Neural progenitor cell (in vitro differentiated cells): Measurements from ENCODE around the gene ACAA1. TPM values are rescaled to one million over a fixed set of nuclear protein-coding genes. Genes with fewer than 3 reads are reported as not detected.

Experiments
- DNase-seq: peaks from one replicate; pipeline ENCODE4 v3.0.0-alpha.2; 2016; ENCODE audit warnings: low spot score
- H2AFZ ChIP-seq: fragments of 200-600 bp; sonication (generic); replicated peaks from 2 replicates; pipeline ENCODE4 v1.6.1; 2016; ENCODE audit warnings: antibody characterized with exemption
- H3F3A ChIP-seq: fragments of 200-600 bp; sonication (generic); 2 replicates; pipeline ENCODE4 v1.6.1; 2016; ENCODE audit warnings: antibody characterized with exemption, low read depth
- H3K27ac ChIP-seq: fragments of 200-600 bp; sonication (generic); 2 replicates; pipeline ENCODE4 v1.5.1; 2016; ENCODE audit warnings: mild to moderate bottlenecking
- H3K27me3 ChIP-seq: fragments of 200-600 bp; sonication (generic); 2 replicates; pipeline ENCODE4 v1.6.1; 2016; ENCODE audit warnings: mild to moderate bottlenecking, moderate library complexity
- H3K36me3 ChIP-seq: fragments of 200-600 bp; sonication (generic); 2 replicates; pipeline ENCODE4 v1.5.1; 2016
- H3K4me1 ChIP-seq: fragments of 200-600 bp; sonication (generic); 2 replicates; pipeline ENCODE4 v1.6.1; 2016; ENCODE audit warnings: mixed run types
- H3K4me2 ChIP-seq: fragments of 200-600 bp; sonication (generic); 2 replicates; pipeline ENCODE4 v1.6.1; 2016
- H3K4me3 ChIP-seq: fragments of 200-600 bp; sonication (generic); 2 replicates; pipeline ENCODE4 v1.5.1; 2016
- H3K79me2 ChIP-seq: fragments of 200-600 bp; sonication (generic); 2 replicates; pipeline ENCODE4 v1.6.1; 2016; ENCODE audit warnings: low read depth
- H3K9ac ChIP-seq: fragments of 200-600 bp; sonication (generic); 2 replicates; pipeline ENCODE4 v1.6.1; 2016
- H3K9me3 ChIP-seq: fragments of 200-600 bp; sonication (generic); 2 replicates; pipeline ENCODE4 v1.5.1; 2016; ENCODE audit warnings: low read depth
- H4K20me1 ChIP-seq: fragments of 200-600 bp; sonication (generic); 2 replicates; pipeline ENCODE4 v1.6.1; 2016; ENCODE audit warnings: low read depth
- H3K27ac Mint-ChIP-seq: 3 replicates; pipeline ENCODE4 v1.8.0; 2021; ENCODE audit warnings: mixed read lengths
- H3K27me3 Mint-ChIP-seq: 2 replicates; pipeline ENCODE4 v1.8.0; 2022; ENCODE audit warnings: low read depth, mild to moderate bottlenecking, inconsistent platforms, moderate library complexity, mixed read lengths; ENCODE audit not compliant: insufficient read depth
- H3K36me3 Mint-ChIP-seq: 3 replicates; pipeline ENCODE4 v1.8.0; 2021; ENCODE audit warnings: mixed read lengths
- H3K4me1 Mint-ChIP-seq: 3 replicates; pipeline ENCODE4 v1.8.0; 2021; ENCODE audit warnings: mixed read lengths
- H3K4me3 Mint-ChIP-seq: 3 replicates; pipeline ENCODE4 v1.8.0; 2021; ENCODE audit warnings: mild to moderate bottlenecking, moderate library complexity, mixed read lengths
- H3K9me3 Mint-ChIP-seq: 3 replicates; pipeline ENCODE4 v1.8.0; 2020; ENCODE audit warnings: mixed read lengths
- EZH2 ChIP-seq: fragments of 200-600 bp; sonication (generic); IDR thresholded peaks from 2 replicates; pipeline ENCODE4 v1.6.1; 2017; ENCODE audit warnings: antibody characterized with exemption, mild to moderate bottlenecking, moderate library complexity
- EZH2phosphoT487 ChIP-seq: fragments of 200-600 bp; sonication (generic); IDR thresholded peaks from 2 replicates; pipeline ENCODE4 v1.6.1; 2017; ENCODE audit warnings: antibody characterized with exemption
- total RNA-seq: library from RNA; depleted of rRNA; stranded (reverse); fragments of >200 nt; gene quantifications from 2 replicates; pipeline ENCODE4 v1.2.3, GENCODE V29; 2015; ENCODE audit warnings: low replicate concordance
- TF ChIP-seq, protein P1 (sequence below): fragments of 200-600 bp; sonication (generic); IDR thresholded peaks from 2 replicates; pipeline ENCODE4 v1.5.1; 2017; ENCODE audit warnings: antibody characterized with exemption, mild to moderate bottlenecking

ACAA1 gene
- total RNA-seq, 1 donor from 2014 or later: 3.3 TPM

DNA sequence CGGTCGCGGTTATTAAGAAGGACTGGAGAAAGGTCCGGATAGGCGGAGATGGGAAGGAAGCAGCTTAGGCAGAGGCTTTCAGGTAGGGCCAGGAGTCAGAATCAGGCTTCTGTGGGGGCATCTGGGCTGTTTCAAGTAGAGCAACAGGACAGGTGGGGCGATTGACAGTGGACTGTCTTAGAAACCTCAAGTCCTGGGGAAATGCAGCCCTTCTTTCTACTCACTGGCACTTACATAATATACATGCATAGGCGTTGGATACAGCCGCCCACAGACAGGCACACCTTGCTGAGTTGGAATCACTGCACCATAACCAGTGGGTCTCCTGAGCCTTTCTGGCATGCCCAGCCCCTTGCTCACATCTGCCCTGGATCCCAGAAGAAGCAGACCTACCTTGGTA is 2.3 kb upstream of the ACAA1 start:
- Histone ChIP-seq H3K36me3 (no peaks in the 10 kb centered on the region), H3K4me3 (peak overlapping the region; percentile 72), H3K27me3 (no peaks in the 10 kb centered on the region), H3K27ac (no peak overlapping the region), H3K79me2 (peaks cover 23% of the 10 kb centered on the region), H3K4me2 (peak overlapping the region; percentile 96), H2AFZ (peak overlapping the region; percentile 99), H4K20me1 (peaks cover 17% of the 10 kb centered on the region), H3F3A (peaks cover 11% of the 10 kb centered on the region), H3K9ac (peak overlapping the region; percentile 54), H3K9me3 (no peaks in the 10 kb centered on the region), H3K4me1 (peaks cover 14% of the 10 kb centered on the region)
- Mint-ChIP-seq H3K27ac (no peak overlapping the region), H3K4me1 (peaks cover 24% of the 10 kb centered on the region), H3K36me3 (peaks cover 1% of the 10 kb centered on the region), H3K4me3 (peak overlapping the region; percentile 93), H3K27me3 (peaks cover 26% of the 10 kb centered on the region), H3K9me3 (no peaks in the 10 kb centered on the region)
- no peak for DNase-seq
- TF ChIP-seq, protein P1, sequence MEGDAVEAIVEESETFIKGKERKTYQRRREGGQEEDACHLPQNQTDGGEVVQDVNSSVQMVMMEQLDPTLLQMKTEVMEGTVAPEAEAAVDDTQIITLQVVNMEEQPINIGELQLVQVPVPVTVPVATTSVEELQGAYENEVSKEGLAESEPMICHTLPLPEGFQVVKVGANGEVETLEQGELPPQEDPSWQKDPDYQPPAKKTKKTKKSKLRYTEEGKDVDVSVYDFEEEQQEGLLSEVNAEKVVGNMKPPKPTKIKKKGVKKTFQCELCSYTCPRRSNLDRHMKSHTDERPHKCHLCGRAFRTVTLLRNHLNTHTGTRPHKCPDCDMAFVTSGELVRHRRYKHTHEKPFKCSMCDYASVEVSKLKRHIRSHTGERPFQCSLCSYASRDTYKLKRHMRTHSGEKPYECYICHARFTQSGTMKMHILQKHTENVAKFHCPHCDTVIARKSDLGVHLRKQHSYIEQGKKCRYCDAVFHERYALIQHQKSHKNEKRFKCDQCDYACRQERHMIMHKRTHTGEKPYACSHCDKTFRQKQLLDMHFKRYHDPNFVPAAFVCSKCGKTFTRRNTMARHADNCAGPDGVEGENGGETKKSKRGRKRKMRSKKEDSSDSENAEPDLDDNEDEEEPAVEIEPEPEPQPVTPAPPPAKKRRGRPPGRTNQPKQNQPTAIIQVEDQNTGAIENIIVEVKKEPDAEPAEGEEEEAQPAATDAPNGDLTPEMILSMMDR: no peak
- no peak for TF ChIP-seq EZH2phosphoT487
- TF ChIP-seq EZH2: no peak

DNA sequence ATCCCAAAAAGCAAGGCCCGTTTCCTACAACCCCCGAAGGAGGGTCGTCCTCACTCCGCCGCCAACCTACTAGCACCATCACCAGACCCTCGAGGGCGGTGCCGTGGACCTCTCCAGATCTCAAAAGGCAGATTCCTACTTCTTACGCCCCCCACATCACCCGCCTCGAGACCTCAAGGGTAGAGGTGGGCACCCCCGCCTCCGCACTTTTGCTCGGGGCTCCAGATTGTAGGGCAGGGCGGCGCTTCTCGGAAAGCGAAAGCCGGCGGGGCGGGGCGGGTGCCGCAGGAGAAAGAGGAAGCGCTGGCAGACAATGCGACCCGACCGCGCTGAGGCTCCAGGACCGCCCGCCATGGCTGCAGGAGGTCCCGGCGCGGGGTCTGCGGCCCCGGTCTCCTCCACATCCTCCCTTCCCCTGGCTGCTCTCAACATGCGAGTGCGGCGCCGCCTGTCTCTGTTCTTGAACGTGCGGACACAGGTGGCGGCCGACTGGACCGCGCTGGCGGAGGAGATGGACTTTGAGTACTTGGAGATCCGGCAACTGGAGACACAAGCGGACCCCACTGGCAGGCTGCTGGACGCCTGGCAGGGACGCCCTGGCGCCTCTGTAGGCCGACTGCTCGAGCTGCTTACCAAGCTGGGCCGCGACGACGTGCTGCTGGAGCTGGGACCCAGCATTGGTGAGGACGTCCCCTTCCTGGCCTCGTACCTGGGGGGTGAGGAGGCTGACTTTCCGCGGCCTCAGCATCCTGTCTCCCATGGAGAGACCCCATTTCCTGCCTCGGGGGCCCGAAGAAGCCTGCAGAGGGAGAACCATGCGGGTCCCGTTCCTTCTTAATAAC is 1.6 kb upstream of the ACAA1 start, which contains the start of gene MYD88:
Gene MYD88 (plus strand): TSS at position 313 of the 842 bp plus-strand sequence. CDS start 40 bp downstream, at position 353.
- peak within 1 kb of the TSS; percentile 99 for H2AFZ ChIP-seq
- no peaks in the 10 kb centered on the region for H3K27me3 ChIP-seq
- H3K4me3 ChIP-seq: peak within 1 kb of the TSS; percentile 72
- peaks cover 17% of the 10 kb centered on the region for H4K20me1 ChIP-seq
- DNase-seq: peak; percentile 85
- H3K36me3 ChIP-seq: no peaks in the 10 kb centered on the region
- peaks cover 11% of the 10 kb centered on the region for H3F3A ChIP-seq
- TF ChIP-seq, protein P1: no peak
- TF ChIP-seq EZH2: peak; percentile 24
- no peaks in the 10 kb centered on the region for H3K9me3 ChIP-seq
- Mint-ChIP-seq H3K36me3 (peaks cover 1% of the 10 kb centered on the region), H3K4me1 (peaks cover 24% of the 10 kb centered on the region), H3K4me3 (peak within 1 kb of the TSS; percentile 93), H3K9me3 (no peaks in the 10 kb centered on the region), H3K27me3 (peaks cover 26% of the 10 kb centered on the region), H3K27ac (peak within 1 kb of the TSS; percentile 81)
- peaks cover 14% of the 10 kb centered on the region for H3K4me1 ChIP-seq
- H3K4me2 ChIP-seq: peak within 1 kb of the TSS; percentile 96
- peaks cover 23% of the 10 kb centered on the region for H3K79me2 ChIP-seq
- H3K27ac ChIP-seq: peak within 1 kb of the TSS; percentile 59
- H3K9ac ChIP-seq: peak within 1 kb of the TSS; percentile 54

- H3K9me3 Mint-ChIP-seq: no peaks in the 10 kb centered on the region
- Histone ChIP-seq H2AFZ (peak overlapping the region; percentile 99), H3K4me1 (peaks cover 14% of the 10 kb centered on the region)
These were observed 855 bp upstream of the ACAA1 start for GRCh38 chr3:38137615-38138348.

More at GRCh38 chr3:38137615-38138348, 855 bp upstream of the ACAA1 start:
- Mint-ChIP-seq H3K36me3 (peaks cover 1% of the 10 kb centered on the region), H3K27me3 (peaks cover 26% of the 10 kb centered on the region), H3K4me3 (peak overlapping the region; percentile 93), H3K4me1 (peaks cover 24% of the 10 kb centered on the region), H3K27ac (peak overlapping the region; percentile 81)
- Histone ChIP-seq H3K4me3 (peak overlapping the region; percentile 72), H3K27ac (peak overlapping the region; percentile 59), H3K36me3 (no peaks in the 10 kb centered on the region), H3K27me3 (no peaks in the 10 kb centered on the region), H3K4me2 (peak overlapping the region; percentile 96), H4K20me1 (peaks cover 17% of the 10 kb centered on the region), H3K79me2 (peaks cover 23% of the 10 kb centered on the region), H3K9ac (no peak overlapping the region), H3F3A (peaks cover 11% of the 10 kb centered on the region), H3K9me3 (no peaks in the 10 kb centered on the region)
- DNase-seq: peak; percentile 58
- no peak for TF ChIP-seq EZH2phosphoT487
- TF ChIP-seq, protein P1: peak; percentile 32
